Astrocyte of the spinal cord (primary cell): Measurements from ENCODE around the gene SPATA32.

Experiments used
- DNase-seq: peaks from one replicate; pipeline ENCODE4 v3.0.0; 2011; ENCODE audit warnings: low read depth, low spot score
- H3K4me3 ChIP-seq: 2 replicates; pipeline ENCODE4 v1.5.1; 2011; ENCODE audit warnings: low read depth, mild to moderate bottlenecking, low read length, moderate library complexity
- in situ Hi-C: cut with HindIII; loops from 2 replicates; pipeline ENCODE4 v1.10.0; 2017; ENCODE audit warnings: low sequenced_read_pairs
- TF ChIP-seq, protein P1 (sequence below): IDR thresholded peaks from 2 replicates; pipeline ENCODE4 v1.5.1; 2012; ENCODE audit warnings: low read depth, mild to moderate bottlenecking, low read length, inconsistent platforms

The SPATA32 gene

DNA sequence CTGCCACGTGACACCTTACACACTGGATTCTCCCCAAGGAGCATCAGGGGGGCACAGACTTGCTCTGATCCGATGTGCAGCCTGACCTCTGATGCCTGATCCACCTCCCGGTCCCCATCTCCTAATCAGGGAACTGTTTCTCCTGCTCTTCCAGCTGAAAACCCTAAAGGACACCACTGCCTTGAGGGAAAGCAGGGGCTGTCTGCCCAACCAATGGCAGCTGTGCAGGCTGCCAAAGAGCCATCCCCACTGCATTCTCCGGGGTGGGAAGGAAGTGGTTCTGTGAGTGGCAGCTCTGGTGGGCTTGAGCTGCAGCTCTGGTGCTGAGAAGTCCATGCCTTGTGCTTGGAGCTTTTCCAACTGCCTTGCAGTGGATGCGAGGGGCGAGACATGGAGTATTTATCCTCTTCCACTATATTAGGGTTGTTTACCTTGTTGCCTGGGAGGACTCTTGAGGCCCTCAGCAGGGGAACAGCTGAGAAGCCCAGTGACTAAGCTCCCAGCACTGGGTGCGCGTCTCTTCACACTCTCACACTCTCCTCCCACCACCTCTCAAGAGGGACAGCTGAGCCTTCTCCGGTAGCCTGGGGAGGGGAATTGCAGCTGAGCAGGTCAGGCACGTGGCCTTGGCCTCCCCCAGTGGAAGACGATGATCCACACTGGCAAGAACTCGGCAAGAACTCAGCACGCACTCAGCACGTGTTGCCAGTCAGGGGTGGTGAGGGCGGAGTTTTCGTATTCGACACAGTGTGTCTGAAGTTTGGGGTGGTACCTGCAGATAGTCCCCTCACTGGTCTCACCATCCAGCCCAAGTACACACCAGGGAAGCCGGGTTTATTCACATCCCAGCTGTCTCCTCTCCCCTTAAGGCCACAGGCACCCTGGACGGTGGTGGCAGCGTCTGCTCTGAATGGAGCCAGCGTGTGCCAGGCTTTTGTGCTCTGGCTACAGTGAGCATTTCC is 21.1 kb upstream of the SPATA32 start:
- in situ Hi-C loops: no loop called here
- TF ChIP-seq, protein P1, sequence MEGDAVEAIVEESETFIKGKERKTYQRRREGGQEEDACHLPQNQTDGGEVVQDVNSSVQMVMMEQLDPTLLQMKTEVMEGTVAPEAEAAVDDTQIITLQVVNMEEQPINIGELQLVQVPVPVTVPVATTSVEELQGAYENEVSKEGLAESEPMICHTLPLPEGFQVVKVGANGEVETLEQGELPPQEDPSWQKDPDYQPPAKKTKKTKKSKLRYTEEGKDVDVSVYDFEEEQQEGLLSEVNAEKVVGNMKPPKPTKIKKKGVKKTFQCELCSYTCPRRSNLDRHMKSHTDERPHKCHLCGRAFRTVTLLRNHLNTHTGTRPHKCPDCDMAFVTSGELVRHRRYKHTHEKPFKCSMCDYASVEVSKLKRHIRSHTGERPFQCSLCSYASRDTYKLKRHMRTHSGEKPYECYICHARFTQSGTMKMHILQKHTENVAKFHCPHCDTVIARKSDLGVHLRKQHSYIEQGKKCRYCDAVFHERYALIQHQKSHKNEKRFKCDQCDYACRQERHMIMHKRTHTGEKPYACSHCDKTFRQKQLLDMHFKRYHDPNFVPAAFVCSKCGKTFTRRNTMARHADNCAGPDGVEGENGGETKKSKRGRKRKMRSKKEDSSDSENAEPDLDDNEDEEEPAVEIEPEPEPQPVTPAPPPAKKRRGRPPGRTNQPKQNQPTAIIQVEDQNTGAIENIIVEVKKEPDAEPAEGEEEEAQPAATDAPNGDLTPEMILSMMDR: no peak
- H3K4me3 ChIP-seq: no peak overlapping the region
- peak; percentile 89 for DNase-seq

- in situ Hi-C loops: no loop called here
- no peak overlapping the region for H3K4me3 ChIP-seq
- TF ChIP-seq, protein P1: no peak
- no peak for DNase-seq
These were observed 18.0 kb upstream of the SPATA32 start for GRCh38 chr17:45279898-45280297.

- TF ChIP-seq, protein P1: no peak
- in situ Hi-C loops: no loop called here
- H3K4me3 ChIP-seq: no peak overlapping the region
- DNase-seq: peak; percentile 73
These were observed 16.1 kb upstream of the SPATA32 start for GRCh38 chr17:45277992-45278391.

DNA sequence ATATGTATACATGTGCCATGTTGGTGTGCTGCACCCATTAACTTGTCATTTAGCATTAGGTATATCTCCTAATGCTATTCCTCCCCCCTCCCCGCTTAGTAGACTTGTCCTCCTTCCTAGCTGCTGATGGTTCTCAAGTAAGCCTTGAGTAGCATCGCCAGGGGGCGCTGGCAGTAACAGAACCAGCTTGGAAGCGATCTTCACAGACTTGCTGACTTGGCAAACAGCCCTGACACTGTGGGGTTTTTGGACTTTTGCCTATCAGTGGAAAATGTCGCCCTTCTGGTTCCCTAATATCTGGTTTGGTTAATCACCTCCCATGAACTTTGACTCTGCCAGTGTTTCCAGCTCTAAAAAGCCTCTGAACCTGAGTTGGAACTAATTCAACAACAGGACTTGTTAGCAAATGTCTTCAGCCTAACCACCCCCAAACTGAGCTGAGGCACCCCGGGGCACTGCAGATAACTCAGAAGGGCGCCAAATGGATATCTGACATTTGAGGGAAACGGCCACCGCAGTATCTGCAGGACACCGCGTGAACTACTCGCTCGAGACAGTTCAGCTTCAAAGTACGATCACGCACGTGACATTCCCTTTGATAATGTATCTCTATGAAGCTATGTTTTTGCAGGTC is 15.4 kb upstream of the SPATA32 start:
- peak; percentile 93 for DNase-seq
- H3K4me3 ChIP-seq: no peak overlapping the region
- TF ChIP-seq, protein P1: peak; percentile 89
- in situ Hi-C loops: no loop called here

DNA sequence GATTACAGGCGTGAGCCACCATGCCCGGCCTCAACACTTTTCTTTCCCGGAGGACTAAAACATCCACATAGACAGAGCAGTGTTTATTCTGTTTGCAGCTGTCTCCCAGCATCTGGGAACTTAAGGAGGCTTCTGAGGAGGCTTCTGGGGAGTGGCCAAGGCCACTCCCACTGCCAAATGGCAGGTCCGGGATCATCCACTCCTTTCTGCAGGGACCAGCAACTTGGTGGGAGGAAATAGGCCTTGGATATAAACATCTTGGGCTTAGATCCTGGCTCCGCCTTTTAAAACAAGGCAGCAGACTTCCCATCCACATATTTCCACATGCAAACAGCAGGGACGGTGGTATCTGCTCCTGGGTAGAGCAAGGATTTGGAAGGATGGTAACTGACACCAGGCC is 14.1 kb upstream of the SPATA32 start:
- TF ChIP-seq, protein P1: no peak
- no peak overlapping the region for H3K4me3 ChIP-seq
- peak; percentile 37 for DNase-seq
- in situ Hi-C loops: no loop called here

- TF ChIP-seq, protein P1: no peak
- no peak for DNase-seq
- in situ Hi-C loops: no loop called here
- H3K4me3 ChIP-seq: no peak overlapping the region
These were observed 12.1 kb upstream of the SPATA32 start for GRCh38 chr17:45274033-45274432.
